ENCODE measurements around the gene NCL. TPM values are rescaled to one million over a fixed set of nuclear protein-coding genes. Genes with fewer than 3 reads are reported as not detected.
"Not testable (repeated sequence)": the region's sequence is repeated elsewhere in the genome, so short reads cannot be mapped to it uniquely, and the experiment has no call there.

Gene NCL
- total RNA-seq, 1 donor from 2014 or later = 346 TPM

DNA sequence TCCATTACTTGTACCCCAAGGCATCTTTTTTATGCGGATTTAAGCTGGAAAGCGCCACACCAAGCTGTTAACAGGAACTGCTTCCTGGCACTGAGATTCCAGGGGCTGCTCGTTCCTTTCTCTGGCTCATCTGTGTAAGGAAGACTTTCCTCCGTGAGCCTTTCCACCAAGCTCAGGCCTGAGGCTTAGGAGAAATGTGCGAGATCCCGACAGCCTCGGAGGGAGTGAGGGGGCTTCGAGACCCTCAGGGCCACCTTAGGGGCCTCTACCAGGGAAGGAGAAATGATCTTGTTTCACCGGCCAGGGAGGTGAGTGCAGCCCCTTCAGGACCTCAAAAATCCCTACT lies 51.7 kb downstream of the NCL start:
- H3K9me3 Mint-ChIP-seq (ENCODE audit: unreplicated experiment) = no peaks in the 10 kb centered on the region
- DNase-seq (ENCODE audit: low spot score) = no peak
- peaks cover 5% of the 10 kb centered on the region for H3K27me3 Mint-ChIP-seq (ENCODE audit: unreplicated experiment)
- TF ChIP-seq, protein P1, sequence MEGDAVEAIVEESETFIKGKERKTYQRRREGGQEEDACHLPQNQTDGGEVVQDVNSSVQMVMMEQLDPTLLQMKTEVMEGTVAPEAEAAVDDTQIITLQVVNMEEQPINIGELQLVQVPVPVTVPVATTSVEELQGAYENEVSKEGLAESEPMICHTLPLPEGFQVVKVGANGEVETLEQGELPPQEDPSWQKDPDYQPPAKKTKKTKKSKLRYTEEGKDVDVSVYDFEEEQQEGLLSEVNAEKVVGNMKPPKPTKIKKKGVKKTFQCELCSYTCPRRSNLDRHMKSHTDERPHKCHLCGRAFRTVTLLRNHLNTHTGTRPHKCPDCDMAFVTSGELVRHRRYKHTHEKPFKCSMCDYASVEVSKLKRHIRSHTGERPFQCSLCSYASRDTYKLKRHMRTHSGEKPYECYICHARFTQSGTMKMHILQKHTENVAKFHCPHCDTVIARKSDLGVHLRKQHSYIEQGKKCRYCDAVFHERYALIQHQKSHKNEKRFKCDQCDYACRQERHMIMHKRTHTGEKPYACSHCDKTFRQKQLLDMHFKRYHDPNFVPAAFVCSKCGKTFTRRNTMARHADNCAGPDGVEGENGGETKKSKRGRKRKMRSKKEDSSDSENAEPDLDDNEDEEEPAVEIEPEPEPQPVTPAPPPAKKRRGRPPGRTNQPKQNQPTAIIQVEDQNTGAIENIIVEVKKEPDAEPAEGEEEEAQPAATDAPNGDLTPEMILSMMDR (IDR thresholded peaks at IDR 0.05; ENCODE audit: unreplicated experiment) = no peak
- H3K4me1 Mint-ChIP-seq (ENCODE audit: unreplicated experiment) = peaks cover 2% of the 10 kb centered on the region
- no peak overlapping the region for H3K27ac Mint-ChIP-seq (ENCODE audit: unreplicated experiment)
- H3K36me3 Mint-ChIP-seq (ENCODE audit: low read depth, unreplicated experiment) = peaks cover 6% of the 10 kb centered on the region
- H3K4me3 Mint-ChIP-seq (ENCODE audit: unreplicated experiment) = peak overlapping the region; percentile 67

DNA sequence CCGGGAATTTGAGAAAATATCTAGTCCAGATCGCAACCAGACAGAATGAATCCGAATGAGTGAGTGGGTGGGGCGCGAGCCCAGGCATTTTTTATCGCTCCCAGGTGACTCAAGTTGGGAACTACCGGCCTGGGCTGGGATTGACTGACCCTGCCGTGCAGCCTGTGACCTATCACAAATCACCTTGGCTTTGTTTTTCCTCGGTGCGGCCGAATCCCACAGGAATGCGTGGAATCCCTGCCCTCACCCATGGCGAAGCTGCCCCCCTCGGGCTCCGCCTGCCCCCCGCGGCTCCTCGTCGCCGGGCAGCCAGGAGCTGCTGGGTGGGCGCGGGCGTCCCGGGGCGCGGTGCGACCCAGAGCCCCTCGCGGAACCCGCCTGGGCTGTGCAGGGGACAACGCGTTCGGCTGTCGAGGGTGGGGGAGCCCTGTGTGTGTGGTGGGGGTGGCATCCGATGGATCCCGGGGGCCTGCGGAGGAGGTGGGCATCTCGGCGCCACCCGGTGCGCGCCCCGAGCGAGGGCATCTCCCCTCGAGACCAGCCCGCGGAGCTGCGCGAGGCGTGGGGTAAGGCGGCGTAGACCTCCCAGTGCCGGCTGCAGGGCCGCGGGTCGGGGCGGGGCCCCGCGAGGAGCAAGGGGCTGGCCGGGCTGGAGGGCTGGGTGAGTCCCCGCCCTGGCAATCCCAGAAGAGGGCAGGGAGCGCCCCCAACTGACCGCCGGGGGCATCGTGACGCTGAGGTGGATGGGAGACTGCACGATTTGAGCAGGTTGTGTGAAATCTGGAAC lies 52.3 kb downstream of the NCL start:
- Mint-ChIP-seq H3K27ac (ENCODE audit: unreplicated experiment) (no peak overlapping the region), H3K27me3 (ENCODE audit: unreplicated experiment) (peaks cover 5% of the 10 kb centered on the region), H3K4me1 (ENCODE audit: unreplicated experiment) (peaks cover 2% of the 10 kb centered on the region), H3K4me3 (ENCODE audit: unreplicated experiment) (peak overlapping the region; percentile 86), H3K9me3 (ENCODE audit: unreplicated experiment) (no peaks in the 10 kb centered on the region), H3K36me3 (ENCODE audit: low read depth, unreplicated experiment) (peaks cover 6% of the 10 kb centered on the region)
- peak; percentile 96 for DNase-seq (ENCODE audit: low spot score)
- TF ChIP-seq, protein P1 (IDR thresholded peaks at IDR 0.05; ENCODE audit: unreplicated experiment) = peak; percentile 67

DNA sequence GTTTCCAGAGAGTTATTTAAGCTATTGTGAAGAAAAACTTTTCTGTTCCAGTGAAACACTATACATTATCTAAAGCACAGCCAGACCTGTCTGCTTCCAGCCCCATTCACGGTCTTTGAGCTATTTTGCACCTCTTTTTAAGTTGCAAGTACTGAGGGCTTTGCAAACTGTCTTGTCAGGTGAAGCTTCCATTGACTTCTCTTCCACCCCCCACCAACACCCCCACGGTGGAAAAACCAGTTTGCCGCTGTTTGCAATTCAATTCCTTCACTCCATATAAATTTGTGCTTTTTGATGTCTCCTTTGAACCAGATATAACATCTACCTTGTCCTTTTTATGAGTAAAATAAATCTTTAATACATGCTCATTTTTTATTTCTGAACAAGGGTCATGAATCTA lies 53.0 kb downstream of the NCL start:
- Mint-ChIP-seq H3K36me3 (ENCODE audit: low read depth, unreplicated experiment) (peaks cover 6% of the 10 kb centered on the region), H3K4me3 (ENCODE audit: unreplicated experiment) (peak overlapping the region; percentile 86), H3K9me3 (ENCODE audit: unreplicated experiment) (no peaks in the 10 kb centered on the region), H3K4me1 (ENCODE audit: unreplicated experiment) (peaks cover 2% of the 10 kb centered on the region), H3K27me3 (ENCODE audit: unreplicated experiment) (peaks cover 5% of the 10 kb centered on the region), H3K27ac (ENCODE audit: unreplicated experiment) (peak overlapping the region; percentile 71)
- TF ChIP-seq, protein P1 (IDR thresholded peaks at IDR 0.05; ENCODE audit: unreplicated experiment) = no peak
- DNase-seq (ENCODE audit: low spot score) = no peak

DNA sequence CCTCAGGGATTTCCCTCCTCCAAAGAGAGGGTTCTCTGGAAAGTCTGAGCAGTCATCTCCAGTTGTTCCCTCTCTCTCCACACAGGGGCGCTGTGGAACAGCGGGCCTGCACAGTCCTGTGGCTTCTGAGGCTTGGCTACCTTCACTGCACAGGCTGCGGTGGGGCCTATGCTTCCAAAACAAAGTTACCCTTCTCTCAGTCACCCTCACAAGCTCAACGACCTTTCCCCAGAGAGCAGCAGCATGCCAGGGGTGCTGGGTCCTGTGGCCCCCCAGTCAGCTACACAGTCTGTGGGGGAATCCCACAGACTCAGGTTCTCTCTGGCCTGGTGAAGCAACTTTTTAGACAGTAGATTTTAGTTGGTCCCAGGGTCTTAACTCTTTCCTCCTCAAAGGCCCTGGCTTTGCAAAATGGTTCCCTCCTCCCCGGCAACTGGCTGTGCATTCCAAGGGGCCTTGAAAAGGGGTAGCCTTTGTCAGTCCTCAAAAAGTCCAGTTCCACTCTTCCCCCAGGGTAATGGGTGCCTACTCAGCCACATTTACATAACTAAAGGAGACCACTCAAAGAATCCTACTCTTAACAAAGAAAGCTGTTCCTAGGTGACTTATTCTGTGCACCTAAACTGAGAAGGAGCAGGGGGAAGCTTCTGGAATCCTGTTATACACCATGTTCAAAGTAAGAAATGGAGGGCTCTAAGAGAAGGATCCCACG lies 53.8 kb downstream of the NCL start:
- no peak for DNase-seq (ENCODE audit: low spot score)
- H3K36me3 Mint-ChIP-seq (ENCODE audit: low read depth, unreplicated experiment) = peaks cover 6% of the 10 kb centered on the region
- peaks cover 5% of the 10 kb centered on the region for H3K27me3 Mint-ChIP-seq (ENCODE audit: unreplicated experiment)
- no peak overlapping the region for H3K27ac Mint-ChIP-seq (ENCODE audit: unreplicated experiment)
- no peak overlapping the region for H3K4me3 Mint-ChIP-seq (ENCODE audit: unreplicated experiment)
- peaks cover 2% of the 10 kb centered on the region for H3K4me1 Mint-ChIP-seq (ENCODE audit: unreplicated experiment)
- H3K9me3 Mint-ChIP-seq (ENCODE audit: unreplicated experiment) = no peaks in the 10 kb centered on the region
- TF ChIP-seq, protein P1 (IDR thresholded peaks at IDR 0.05; ENCODE audit: unreplicated experiment) = peak; percentile 82

DNA sequence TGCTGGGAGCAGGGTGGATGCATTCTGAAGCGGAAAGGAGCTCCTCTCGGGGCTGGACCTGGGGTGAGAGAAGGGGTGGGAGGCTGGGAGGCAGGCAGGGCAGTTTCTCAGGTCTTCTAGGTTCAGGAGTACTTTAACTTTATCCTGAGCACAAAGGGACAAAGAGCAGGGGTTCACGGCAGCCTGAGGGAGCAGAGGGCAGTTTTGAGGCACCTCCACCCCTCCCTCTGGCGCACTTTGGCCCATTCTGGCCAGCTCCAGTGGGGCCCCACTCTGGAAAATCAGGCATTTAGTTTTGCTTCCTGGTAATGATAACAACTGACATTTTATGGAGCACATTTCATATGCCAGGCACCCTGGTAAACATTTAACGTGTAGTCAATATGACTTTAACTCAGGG lies 54.5 kb downstream of the NCL start:
- Mint-ChIP-seq H3K4me1 (ENCODE audit: unreplicated experiment) (peaks cover 2% of the 10 kb centered on the region), H3K27ac (ENCODE audit: unreplicated experiment) (no peak overlapping the region), H3K36me3 (ENCODE audit: low read depth, unreplicated experiment) (peaks cover 6% of the 10 kb centered on the region), H3K27me3 (ENCODE audit: unreplicated experiment) (peaks cover 5% of the 10 kb centered on the region), H3K9me3 (ENCODE audit: unreplicated experiment) (no peaks in the 10 kb centered on the region), H3K4me3 (ENCODE audit: unreplicated experiment) (no peak overlapping the region)
- DNase-seq (ENCODE audit: low spot score) = no peak
- TF ChIP-seq, protein P1 (IDR thresholded peaks at IDR 0.05; ENCODE audit: unreplicated experiment) = no peak

DNA sequence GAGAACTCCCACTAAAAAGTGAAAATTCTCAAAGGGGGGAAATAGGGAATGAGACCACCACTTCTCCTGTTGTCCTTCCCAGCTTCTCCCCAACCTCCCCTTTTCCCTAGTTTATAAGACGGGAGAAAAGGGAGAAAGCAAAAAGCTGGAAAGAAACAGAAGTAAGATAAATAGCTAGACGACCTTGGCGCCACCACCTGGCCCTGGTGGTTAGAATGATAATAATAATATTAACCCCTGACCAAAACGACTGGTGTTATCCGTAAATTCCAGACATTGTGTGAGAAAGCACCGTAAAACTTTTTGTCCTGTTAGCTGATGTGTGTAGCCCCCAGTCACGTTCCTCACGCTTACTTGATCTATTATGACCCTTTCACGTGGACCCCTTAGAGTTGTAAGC lies 56.0 kb downstream of the NCL start:
- H3K27ac Mint-ChIP-seq (ENCODE audit: unreplicated experiment); H3K9me3 Mint-ChIP-seq (ENCODE audit: unreplicated experiment); H3K4me3 Mint-ChIP-seq (ENCODE audit: unreplicated experiment); H3K36me3 Mint-ChIP-seq (ENCODE audit: low read depth, unreplicated experiment); DNase-seq (ENCODE audit: low spot score); H3K4me1 Mint-ChIP-seq (ENCODE audit: unreplicated experiment); H3K27me3 Mint-ChIP-seq (ENCODE audit: unreplicated experiment): not testable (repeated sequence)

DNA sequence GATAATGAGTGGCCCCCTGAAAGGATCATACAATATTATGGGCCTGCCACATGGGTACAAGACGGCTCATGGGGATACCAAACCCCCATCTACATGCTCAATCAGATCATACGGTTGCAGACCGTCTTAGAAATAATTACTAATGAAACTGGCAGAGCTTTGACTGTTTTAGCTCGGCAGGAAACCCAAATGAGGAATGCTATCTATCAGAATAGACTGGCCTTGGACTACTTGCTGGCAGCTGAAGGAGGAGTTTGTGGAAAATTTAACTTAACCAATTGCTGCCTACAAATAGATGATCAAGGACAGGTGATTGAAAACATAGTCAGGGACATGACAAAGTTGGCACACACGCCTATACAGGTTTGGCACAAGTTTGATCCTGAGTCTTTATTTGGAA lies 56.6 kb downstream of the NCL start:
- not testable (repeated sequence) for H3K4me3 Mint-ChIP-seq (ENCODE audit: unreplicated experiment); H3K9me3 Mint-ChIP-seq (ENCODE audit: unreplicated experiment); H3K27ac Mint-ChIP-seq (ENCODE audit: unreplicated experiment); H3K27me3 Mint-ChIP-seq (ENCODE audit: unreplicated experiment); DNase-seq (ENCODE audit: low spot score); H3K4me1 Mint-ChIP-seq (ENCODE audit: unreplicated experiment); H3K36me3 Mint-ChIP-seq (ENCODE audit: low read depth, unreplicated experiment)
